IMR-90 (cell line): Measurements from ENCODE around the gene CPN1. TPM values are rescaled to one million over a fixed set of nuclear protein-coding genes. Genes with fewer than 3 reads are reported as not detected.

Experiments used
- ATAC-seq: fragments of 200-7000 bp; cut with Tn5 transposase; 2 replicates; pipeline ENCODE4 v1.9.1; 2020; ENCODE audit warnings: low read depth, mild to moderate bottlenecking, moderate library complexity
- BruUV-seq: library from RNA; stranded (reverse); fragments of 400-500 nt; replicated peaks from 2 replicates; lab custom pipeline; 2021; lab: Mats Ljungman, UMichigan
- CTCF ChIA-PET: fragments of 300-600 bp; formaldehyde crosslinking; extraction: SDS; loops from one replicate; lab custom pipeline; 2021; ENCODE audit warnings: antibody characterized with exemption; lab: Yijun Ruan, JAX
- POLR2A ChIA-PET: fragments of 300-600 bp; sonication (Branson Sonifier 250); formaldehyde crosslinking; loops from one replicate; lab custom pipeline; 2022; ENCODE audit warnings: antibody characterized with exemption; ENCODE audit not compliant: unreplicated experiment; lab: Charles Lee
- DNase-seq: peaks from one replicate; pipeline ENCODE4 v3.0.0; 2013
- H2AFZ ChIP-seq: replicated peaks from 2 replicates; pipeline ENCODE3; 2013; ENCODE audit warnings: low read length, mild to moderate bottlenecking; ENCODE audit not compliant: poor library complexity
- H2AK5ac ChIP-seq: 2 replicates; pipeline ENCODE4 v1.6.1; 2013; ENCODE audit warnings: low read depth, low read length, inconsistent platforms
- H2AK9ac ChIP-seq: replicated peaks from 2 replicates; pipeline ENCODE3; 2013; ENCODE audit warnings: mild to moderate bottlenecking, low read depth, low read length, moderate library complexity; ENCODE audit not compliant: poor library complexity
- H2BK120ac ChIP-seq: 2 replicates; pipeline ENCODE4 v1.6.1; 2013; ENCODE audit warnings: low read depth, low read length, inconsistent platforms
- H2BK15ac ChIP-seq: 3 replicates; pipeline ENCODE4 v1.6.1; 2013; ENCODE audit warnings: low read depth, low read length, inconsistent platforms
- H2BK20ac ChIP-seq: 2 replicates; pipeline ENCODE4 v1.6.1; 2013; ENCODE audit warnings: low read depth, mild to moderate bottlenecking, inconsistent platforms, low read length, moderate library complexity
- H2BK5ac ChIP-seq: 2 replicates; pipeline ENCODE4 v1.6.1; 2013; ENCODE audit warnings: mild to moderate bottlenecking, low read depth, low read length, inconsistent platforms; ENCODE audit not compliant: poor library complexity, severe bottlenecking
- H3K14ac ChIP-seq: replicated peaks from 2 replicates; pipeline ENCODE4 v1.6.1; 2013; ENCODE audit warnings: low read depth, low read length, inconsistent platforms
- H3K18ac ChIP-seq: 2 replicates; pipeline ENCODE4 v1.6.1; 2013; ENCODE audit warnings: low read depth, low read length, control low read depth
- H3K23ac ChIP-seq: 2 replicates; pipeline ENCODE4 v1.6.1; 2013; ENCODE audit warnings: low read depth, low read length, inconsistent platforms
- H3K27ac ChIP-seq: 2 replicates; pipeline ENCODE4 v1.5.1; 2013; ENCODE audit warnings: mild to moderate bottlenecking, control low read depth, low read length; ENCODE audit not compliant: insufficient read depth
- H3K27me3 ChIP-seq: 2 replicates; pipeline ENCODE4 v1.6.1; 2013; ENCODE audit warnings: low read length; ENCODE audit not compliant: control insufficient read depth, insufficient read depth
- H3K36me3 ChIP-seq: 2 replicates; pipeline ENCODE4 v1.6.1; 2013; ENCODE audit warnings: low read length, mixed read lengths; ENCODE audit not compliant: control insufficient read depth, insufficient read depth
- H3K4ac ChIP-seq: 2 replicates; pipeline ENCODE4 v1.6.1; 2013; ENCODE audit warnings: low read depth, low read length, inconsistent platforms
- H3K4me1 ChIP-seq: 2 replicates; pipeline ENCODE4 v1.6.1; 2013; ENCODE audit warnings: low read length, mixed read lengths; ENCODE audit not compliant: control insufficient read depth, insufficient read depth
- H3K4me2 ChIP-seq: 2 replicates; pipeline ENCODE4 v1.6.1; 2013; ENCODE audit warnings: low read depth, mild to moderate bottlenecking, control low read depth, low read length, moderate library complexity
- H3K4me3 ChIP-seq: 2 replicates; pipeline ENCODE4 v1.5.1; 2013; ENCODE audit warnings: low read depth, mild to moderate bottlenecking, control low read depth, low read length, moderate library complexity; ENCODE audit not compliant: insufficient read depth
- H3K56ac ChIP-seq: 2 replicates; pipeline ENCODE4 v1.6.1; 2013; ENCODE audit warnings: low read length, inconsistent platforms; ENCODE audit not compliant: insufficient read depth; ENCODE audit errors: extremely low read depth
- H3K79me1 ChIP-seq, 2 experiments: 2 replicates each; pipeline ENCODE4 v1.6.1; 2013; ENCODE audit warnings: low read length in 2 of 2, inconsistent platforms in 1 of 2, low read depth in 1 of 2
- H3K9ac ChIP-seq: 2 replicates; pipeline ENCODE4 v1.6.1; 2013; ENCODE audit warnings: low read depth, low read length, control low read depth
- H3K9me1 ChIP-seq: 2 replicates; pipeline ENCODE4 v1.6.1; 2013; ENCODE audit warnings: low read length, inconsistent platforms; ENCODE audit not compliant: insufficient read depth
- H3K9me3 ChIP-seq: 2 replicates; pipeline ENCODE4 v1.6.1; 2013; ENCODE audit warnings: low read length; ENCODE audit not compliant: control insufficient read depth, insufficient read depth
- H4K20me1 ChIP-seq: 2 replicates; pipeline ENCODE4 v1.6.1; 2013; ENCODE audit warnings: low read length, inconsistent platforms; ENCODE audit not compliant: insufficient read depth
- H4K5ac ChIP-seq: 2 replicates; pipeline ENCODE4 v1.6.1; 2013; ENCODE audit warnings: mild to moderate bottlenecking, low read depth, low read length, control low read depth
- H4K8ac ChIP-seq, 2 experiments: 2 replicates each; pipeline ENCODE4 v1.6.1; 2013; ENCODE audit warnings: low read depth in 2 of 2, low read length in 2 of 2, control low read depth in 1 of 2, inconsistent platforms in 1 of 2
- H4K91ac ChIP-seq: 2 replicates; pipeline ENCODE4 v1.6.1; 2013; ENCODE audit warnings: low read depth, low read length, inconsistent platforms; ENCODE audit not compliant: insufficient read depth
- BHLHE40 ChIP-seq: fragments of 150-350 bp; IDR thresholded peaks from 2 replicates; pipeline ENCODE4 v1.6.1; 2016; ENCODE audit warnings: mild to moderate bottlenecking, low read depth, low read length
- CEBPB ChIP-seq: IDR thresholded peaks from 2 replicates; pipeline ENCODE4 v1.6.1; 2012; ENCODE audit warnings: low read depth, low read length, improper control_type of control experiment
- CHD1 ChIP-seq: IDR thresholded peaks from 2 replicates; pipeline ENCODE4 v1.6.1; 2012; ENCODE audit warnings: low read depth, low read length, improper control_type of control experiment
- CTCF ChIP-seq: conservative IDR thresholded peaks from 2 replicates; pipeline ENCODE4 v1.5.1; 2012; ENCODE audit warnings: mild to moderate bottlenecking, low read depth, low read length, improper control_type of control experiment
- ELK1 ChIP-seq: fragments of 150-350 bp; IDR thresholded peaks from 2 replicates; pipeline ENCODE4 v1.6.1; 2016; ENCODE audit warnings: low read depth, mild to moderate bottlenecking, low read length, moderate library complexity, borderline replicate concordance
- FOS ChIP-seq: fragments of 150-350 bp; IDR thresholded peaks from 2 replicates; pipeline ENCODE4 v1.6.1; 2016; ENCODE audit warnings: low read depth, low read length
- MAFK ChIP-seq: IDR thresholded peaks from 2 replicates; pipeline ENCODE4 v1.6.1; 2012; ENCODE audit warnings: low read depth, low read length, improper control_type of control experiment
- MAZ ChIP-seq: IDR thresholded peaks from 2 replicates; pipeline ENCODE4 v1.6.1; 2012; ENCODE audit warnings: low read depth, mild to moderate bottlenecking, low read length, improper control_type of control experiment, moderate library complexity, borderline replicate concordance
- MXI1 ChIP-seq: IDR thresholded peaks from 2 replicates; pipeline ENCODE4 v1.6.1; 2012; ENCODE audit warnings: low read depth, mild to moderate bottlenecking, low read length, moderate library complexity, borderline replicate concordance
- NFE2L2 ChIP-seq: fragments of 150-350 bp; IDR thresholded peaks from 2 replicates; pipeline ENCODE4 v1.6.1; 2016; ENCODE audit warnings: low read depth, mild to moderate bottlenecking, low read length
- POLR2A ChIP-seq: IDR thresholded peaks from 2 replicates; pipeline ENCODE4 v1.6.1; 2012; ENCODE audit warnings: mild to moderate bottlenecking, low read depth, low read length
- RAD21 ChIP-seq: IDR thresholded peaks from 2 replicates; pipeline ENCODE4 v1.6.1; 2012; ENCODE audit warnings: low read length, improper control_type of control experiment
- RCOR1 ChIP-seq: IDR thresholded peaks from 2 replicates; pipeline ENCODE4 v1.6.1; 2012; ENCODE audit warnings: mild to moderate bottlenecking, low read length, improper control_type of control experiment; ENCODE audit not compliant: insufficient replicate concordance
- RFX5 ChIP-seq: IDR thresholded peaks from 2 replicates; pipeline ENCODE4 v1.8.0; 2012; ENCODE audit warnings: low read depth, mild to moderate bottlenecking, low read length, moderate library complexity
- SMC3 ChIP-seq: fragments of 150-350 bp; IDR thresholded peaks from 2 replicates; pipeline ENCODE4 v1.6.1; 2016; ENCODE audit warnings: low read depth, mild to moderate bottlenecking, antibody characterized with exemption, low read length, moderate library complexity
- dilution Hi-C: fragments of 300-500 bp; cut with HindIII; formaldehyde crosslinking; loops from one replicate; pipeline ENCODE4 v1.14.3; 2018; ENCODE audit warnings: low sequenced_read_pairs; ENCODE audit not compliant: unreplicated experiment
- in situ Hi-C: fragments of 300-500 bp; cut with MboI; formaldehyde crosslinking; loops from 3 replicates; pipeline ENCODE4 v1.14.3; 2019; ENCODE audit warnings: low sequenced_read_pairs, inconsistent platforms, mixed read lengths
- intact Hi-C: fragments of 100-400 bp; cut with micrococcal nuclease; formaldehyde crosslinking; loops from 2 replicates; pipeline ENCODE4 v1.10.0; 2022
- polyA plus RNA-seq, 3 experiments: library from polyadenylated mRNA; depleted of rRNA; stranded (reverse); fragments of >200 nt; gene quantifications; 2 replicates each; pipeline ENCODE4 v1.2.3, GENCODE V29; 2012; ENCODE audit warnings: low replicate concordance in 1 of 3
- total RNA-seq: library from RNA; depleted of rRNA; stranded (reverse); fragments of >200 nt; gene quantifications from 2 replicates; pipeline ENCODE4 v1.2.3, GENCODE V29; 2012
- TF ChIP-seq, protein P1 (sequence below): fragments of 150-350 bp; IDR thresholded peaks from 2 replicates; pipeline ENCODE4 v1.6.1; 2017; ENCODE audit warnings: mild to moderate bottlenecking, antibody characterized with exemption, low read length, low read depth

CPN1 gene
- total and polyA plus RNA-seq, 2 of the 4 experiments (the other 2 are of a cell fraction): not detected

DNA sequence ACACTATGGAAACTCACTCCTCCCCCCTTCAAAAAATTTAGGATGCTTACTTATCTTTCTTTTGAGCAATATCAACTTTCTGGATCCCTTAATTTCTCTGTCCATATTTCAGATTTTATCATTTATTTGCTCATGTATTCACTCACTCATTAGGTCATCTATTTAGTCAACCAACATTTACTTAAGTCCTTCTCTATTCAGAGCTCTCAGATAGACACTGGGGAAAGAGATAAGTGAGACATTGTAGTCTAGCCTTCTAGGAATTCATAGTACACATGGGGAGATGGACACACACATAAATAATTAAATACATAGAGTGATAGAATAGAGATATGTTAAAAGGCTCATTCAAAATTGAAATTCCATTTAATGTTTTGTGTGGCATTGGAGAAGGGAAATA, 9.2 kb downstream of the CPN1 start:
- no peak overlapping the region for H4K91ac ChIP-seq
- H3K4me1 ChIP-seq: no peaks in the 10 kb centered on the region
- in situ Hi-C loops (no loop called here), dilution Hi-C loops (no loop called here), intact Hi-C loops (no loop called here)
- peaks cover 14% of the 10 kb centered on the region for H3K27me3 ChIP-seq
- no peak overlapping the region for H3K27ac ChIP-seq
- no peaks in the 10 kb centered on the region for H3K36me3 ChIP-seq
- H3K18ac ChIP-seq: no peak overlapping the region
- H3K9me1 ChIP-seq: no peaks in the 10 kb centered on the region
- TF ChIP-seq FOS (no peak), RFX5 (no peak), CTCF (no peak), POLR2A (no peak), RAD21 (no peak), CHD1 (no peak), CEBPB (no peak), MAZ (no peak), RCOR1 (no peak), NFE2L2 (no peak), MXI1 (no peak), BHLHE40 (no peak), SMC3 (no peak), MAFK (no peak), ELK1 (no peak)
- TF ChIP-seq, protein P1, sequence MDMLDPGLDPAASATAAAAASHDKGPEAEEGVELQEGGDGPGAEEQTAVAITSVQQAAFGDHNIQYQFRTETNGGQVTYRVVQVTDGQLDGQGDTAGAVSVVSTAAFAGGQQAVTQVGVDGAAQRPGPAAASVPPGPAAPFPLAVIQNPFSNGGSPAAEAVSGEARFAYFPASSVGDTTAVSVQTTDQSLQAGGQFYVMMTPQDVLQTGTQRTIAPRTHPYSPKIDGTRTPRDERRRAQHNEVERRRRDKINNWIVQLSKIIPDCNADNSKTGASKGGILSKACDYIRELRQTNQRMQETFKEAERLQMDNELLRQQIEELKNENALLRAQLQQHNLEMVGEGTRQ: no peak
- H2AFZ ChIP-seq: no peak overlapping the region
- H3K4me3 ChIP-seq: no peak overlapping the region
- H3K56ac ChIP-seq: no peak overlapping the region
- no peak overlapping the region for H2BK5ac ChIP-seq
- no peak overlapping the region for H4K8ac ChIP-seq
- no peak overlapping the region for H4K5ac ChIP-seq
- H3K23ac ChIP-seq: no peak overlapping the region
- H2BK20ac ChIP-seq: no peak overlapping the region
- ATAC-seq (no peak), DNase-seq (no peak)
- no peaks in the 10 kb centered on the region for H4K20me1 ChIP-seq
- ChIA-PET CTCF (interaction anchor here (1.0 kb wide), 1 partner anchor 24 kb away, joined by 3 read pairs; no protein-coding TSS in a partner anchor), POLR2A (no interaction called here)
- no peak overlapping the region for H2AK9ac ChIP-seq
- no peak overlapping the region for H3K9ac ChIP-seq
- H3K79me1 ChIP-seq: no peaks in the 10 kb centered on the region
- no TSS peak for BruUV-seq
- H2AK5ac ChIP-seq: no peak overlapping the region
- H3K14ac ChIP-seq: no peak overlapping the region
- H3K9me3 ChIP-seq: no peaks in the 10 kb centered on the region
- H2BK120ac ChIP-seq: no peak overlapping the region
- H3K4me2 ChIP-seq: no peak overlapping the region
- H2BK15ac ChIP-seq: no peak overlapping the region
- no peak overlapping the region for H3K4ac ChIP-seq
